GM13976 (cell line): ENCODE data around the gene CTBP1.

Experiments used
- DNase-seq: peaks from one replicate; pipeline ENCODE4 v3.0.0; 2012; ENCODE audit warnings: low spot score
- in situ Hi-C: fragments of 300-500 bp; cut with MboI; formaldehyde crosslinking; loops from one replicate; pipeline ENCODE4 v1.12.0; 2022; ENCODE audit warnings: low sequenced_read_pairs, mixed read lengths, inconsistent platforms; ENCODE audit not compliant: unreplicated experiment
- TF ChIP-seq, protein P1 (sequence below): IDR thresholded peaks from 2 replicates; pipeline ENCODE4 v1.5.1; 2012; ENCODE audit warnings: borderline replicate concordance, mild to moderate bottlenecking; ENCODE audit not compliant: insufficient read depth; ENCODE audit errors: extremely low read depth, missing control alignments, control extremely low read depth

CTBP1 gene

DNA sequence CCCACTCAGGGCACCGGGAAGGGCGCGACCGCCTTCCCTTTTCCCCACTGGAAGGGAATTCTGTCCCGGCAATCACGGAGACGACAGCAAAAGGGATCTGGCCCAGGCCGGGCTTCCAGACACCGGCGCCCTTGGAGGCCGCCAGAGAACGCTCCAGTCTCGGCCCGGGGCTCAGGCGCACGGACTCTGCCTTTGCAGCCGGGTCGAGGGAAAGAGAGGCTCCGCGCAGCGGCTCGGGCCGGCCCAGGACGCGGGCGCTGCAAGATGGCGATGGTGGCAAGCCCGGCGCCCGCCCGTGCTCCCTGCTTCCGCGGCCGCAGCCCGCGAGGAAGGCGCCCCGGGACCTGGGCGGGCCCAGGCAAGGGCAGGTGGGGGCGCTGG is 1.1 kb downstream of the CTBP1 start:
- in situ Hi-C loops, result no loop called here
- TF ChIP-seq, protein P1, sequence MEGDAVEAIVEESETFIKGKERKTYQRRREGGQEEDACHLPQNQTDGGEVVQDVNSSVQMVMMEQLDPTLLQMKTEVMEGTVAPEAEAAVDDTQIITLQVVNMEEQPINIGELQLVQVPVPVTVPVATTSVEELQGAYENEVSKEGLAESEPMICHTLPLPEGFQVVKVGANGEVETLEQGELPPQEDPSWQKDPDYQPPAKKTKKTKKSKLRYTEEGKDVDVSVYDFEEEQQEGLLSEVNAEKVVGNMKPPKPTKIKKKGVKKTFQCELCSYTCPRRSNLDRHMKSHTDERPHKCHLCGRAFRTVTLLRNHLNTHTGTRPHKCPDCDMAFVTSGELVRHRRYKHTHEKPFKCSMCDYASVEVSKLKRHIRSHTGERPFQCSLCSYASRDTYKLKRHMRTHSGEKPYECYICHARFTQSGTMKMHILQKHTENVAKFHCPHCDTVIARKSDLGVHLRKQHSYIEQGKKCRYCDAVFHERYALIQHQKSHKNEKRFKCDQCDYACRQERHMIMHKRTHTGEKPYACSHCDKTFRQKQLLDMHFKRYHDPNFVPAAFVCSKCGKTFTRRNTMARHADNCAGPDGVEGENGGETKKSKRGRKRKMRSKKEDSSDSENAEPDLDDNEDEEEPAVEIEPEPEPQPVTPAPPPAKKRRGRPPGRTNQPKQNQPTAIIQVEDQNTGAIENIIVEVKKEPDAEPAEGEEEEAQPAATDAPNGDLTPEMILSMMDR, result no peak
- DNase-seq, result no peak

DNA sequence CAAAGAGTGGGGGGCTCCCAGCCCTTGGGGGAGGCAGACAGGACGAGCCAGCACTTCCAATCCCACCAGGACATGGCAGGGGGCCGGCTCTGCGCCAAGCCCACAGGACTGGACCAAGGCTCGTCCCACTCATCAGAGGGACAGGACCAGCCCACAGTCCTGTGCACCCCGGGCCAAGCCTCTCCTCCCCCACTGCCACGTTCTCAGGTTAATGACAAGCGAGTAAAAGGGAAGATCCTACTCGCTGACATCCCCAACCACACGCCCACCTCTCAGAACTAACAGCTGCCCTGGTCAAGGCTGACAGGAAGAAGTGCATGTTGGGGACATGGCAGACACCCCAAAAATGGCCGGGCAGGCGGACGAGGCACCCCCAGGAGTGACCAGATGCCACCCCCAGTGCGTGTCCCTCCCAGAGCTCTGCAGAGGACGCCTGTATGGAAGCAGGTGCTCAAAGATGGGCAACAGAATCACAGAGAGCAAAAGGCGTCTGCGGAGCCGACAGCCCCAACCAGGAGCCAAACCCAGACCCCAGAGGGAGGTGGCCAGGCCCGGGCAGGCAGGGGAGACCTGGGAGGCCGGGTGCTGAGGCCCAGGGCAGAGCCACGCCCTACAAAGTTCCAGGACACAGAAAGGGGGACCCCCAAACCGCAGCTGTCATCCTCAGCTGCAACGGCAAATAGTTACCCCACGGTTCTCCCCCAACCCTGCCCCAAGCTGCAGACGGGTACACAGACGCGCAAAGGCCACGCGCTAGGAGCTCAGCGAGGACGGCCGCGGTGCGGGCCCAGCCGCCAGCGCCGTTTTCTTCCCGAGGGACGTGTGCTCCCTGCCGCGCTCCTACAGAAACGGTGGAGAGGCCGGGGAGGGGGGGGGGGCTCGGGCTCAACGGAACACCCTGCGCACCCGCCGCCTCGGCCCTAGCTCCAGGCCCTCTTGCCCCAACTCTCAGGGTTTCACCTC is 1.7 kb downstream of the CTBP1 start:
- in situ Hi-C loops, result no loop called here
- DNase-seq, result peak; percentile 74

DNA sequence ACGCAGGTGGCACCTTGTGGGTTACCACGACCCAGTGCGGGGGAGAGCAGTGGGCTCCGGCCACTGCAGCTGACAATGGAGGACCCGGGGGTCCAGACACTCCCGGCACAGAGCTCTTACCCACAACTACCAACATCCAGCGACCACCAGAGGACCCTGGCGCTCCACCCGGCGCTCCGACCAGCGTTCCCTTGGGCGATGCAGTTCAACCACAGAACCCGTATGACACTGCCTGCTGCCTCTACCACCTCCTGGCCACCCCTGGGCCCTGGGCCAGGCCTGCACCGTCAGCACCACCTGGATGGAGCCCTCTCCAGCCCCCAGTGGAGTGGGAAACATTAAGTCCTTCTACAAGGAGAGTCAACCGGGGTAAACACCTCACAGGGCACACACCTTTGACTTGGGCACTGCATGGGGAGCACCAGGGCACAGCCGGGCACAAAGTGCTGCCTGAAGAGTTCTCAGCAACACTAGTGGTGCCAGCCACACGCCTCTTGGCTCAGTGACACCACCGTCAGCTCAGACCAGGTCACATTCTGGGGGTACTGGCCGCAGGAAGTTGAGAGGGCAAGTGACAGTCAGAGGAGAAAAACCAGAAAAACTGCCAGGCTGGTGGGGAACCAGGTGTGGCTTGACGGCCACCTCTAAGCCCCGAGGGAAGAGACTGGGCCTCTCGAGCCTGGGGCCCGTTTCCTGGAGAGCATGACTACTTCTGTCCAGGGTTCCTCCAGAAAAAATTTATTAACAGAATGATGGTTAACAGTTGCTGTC is 2.6 kb downstream of the CTBP1 start:
- peak; percentile 45 for DNase-seq
- in situ Hi-C loops, result no loop called here
- TF ChIP-seq, protein P1, result no peak

More for the DNA sequence above, 1.7 kb downstream of the CTBP1 start:
- TF ChIP-seq, protein P1, result no peak

DNA sequence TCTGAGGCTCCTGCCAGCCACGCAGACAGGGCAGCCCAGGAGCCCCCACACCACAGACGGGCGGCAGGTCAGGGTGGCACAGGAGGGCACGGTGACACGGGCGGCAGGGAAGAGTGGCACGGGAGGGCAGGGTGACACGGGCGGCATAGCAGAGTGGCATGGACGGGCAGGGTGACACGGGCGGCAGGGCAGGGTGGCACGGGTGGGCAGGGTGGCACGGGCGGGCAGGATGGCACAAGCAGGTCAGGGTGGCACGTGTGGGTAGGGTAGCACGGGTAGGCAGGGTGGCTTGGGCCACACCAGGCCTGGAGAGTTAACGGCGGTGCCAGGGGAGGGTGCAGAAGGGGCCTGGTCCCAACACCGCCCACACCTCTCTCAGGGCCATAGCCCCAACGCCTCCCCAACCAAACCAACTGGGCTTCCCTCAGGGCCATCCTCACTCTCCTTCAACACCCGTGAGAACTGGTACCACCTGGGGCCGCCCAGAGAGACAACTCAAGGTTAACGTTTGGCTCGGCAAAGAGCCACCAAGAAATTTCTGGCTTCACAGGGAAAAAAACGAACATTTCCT is 3.4 kb downstream of the CTBP1 start:
- peak; percentile 21 for DNase-seq
- in situ Hi-C loops, result no loop called here
- TF ChIP-seq, protein P1, result no peak

DNA sequence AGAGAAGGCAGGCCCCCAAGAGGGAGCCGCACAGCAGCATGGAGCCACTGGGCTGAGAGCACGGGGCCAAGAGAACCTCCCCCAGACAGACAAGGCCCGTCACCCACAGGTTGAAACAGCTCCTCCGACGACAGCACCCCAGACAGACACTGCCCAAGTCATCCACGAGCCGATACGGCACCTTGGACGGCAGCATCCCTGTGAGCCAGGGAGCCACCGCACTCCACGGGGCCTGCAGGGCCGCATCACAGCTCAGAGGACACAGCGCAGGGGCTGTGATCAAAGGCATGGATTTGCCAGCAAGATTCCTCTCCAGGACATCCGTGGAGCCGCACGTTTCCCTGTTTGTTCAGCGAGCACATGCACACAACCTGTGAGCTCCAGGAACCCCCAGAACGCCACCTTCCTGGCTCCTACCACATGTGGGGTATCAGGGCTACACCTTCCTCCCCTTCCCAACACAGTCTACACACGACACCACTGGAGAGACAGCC is 3.9 kb downstream of the CTBP1 start:
- in situ Hi-C loops, result no loop called here
- TF ChIP-seq, protein P1, result no peak

More for the DNA sequence above, 3.9 kb downstream of the CTBP1 start:
- DNase-seq, result no peak
